ENCODE data around the gene SIL1. TPM values are rescaled to one million over a fixed set of nuclear protein-coding genes. Genes with fewer than 3 reads are reported as not detected.

SIL1 gene
- total and polyA plus RNA-seq, 2 of the 8 experiments (the other 6 are each of a cell fraction or from before 2014, with no cell fraction given): 8.3 to 12.8 TPM

GRCh38 chr5:138937392-138938387 is 260.5 kb downstream of the SIL1 start:
- H2BK120ac ChIP-seq (replicated peaks; ENCODE audit: low read depth, low read length): no peak overlapping the region
- POLR2A ChIA-PET (ENCODE audit: partially characterized antibody): no interaction called here
- H2BK15ac ChIP-seq (ENCODE audit: low read length): no peak overlapping the region
- H3K27me3 ChIP-seq (replicated peaks in 1 of 4; ENCODE audit: control insufficient read depth in 3 of 4, extremely low read depth in 1 of 4, insufficient read depth in 3 of 4, low read length in 3 of 4): no peaks in the 10 kb centered on the region
- H3K14ac ChIP-seq (ENCODE audit: insufficient read length): no peak overlapping the region
- H4K20me1 ChIP-seq (replicated peaks in 1 of 2; ENCODE audit: control insufficient read depth in 1 of 2, insufficient read depth in 2 of 2, low read length in 2 of 2): peaks cover 0 to 1% of the 10 kb centered on the region in 2 experiments
- no peak overlapping the region for H2BK12ac ChIP-seq (ENCODE audit: low read depth, low read length)
- no peak overlapping the region for H3K27ac ChIP-seq (ENCODE audit: low read depth, low read length)
- H3K9ac ChIP-seq (replicated peaks in 1 of 4; ENCODE audit: extremely low read depth in 1 of 4, low read depth in 3 of 4, low read length in 3 of 4): no peak overlapping the region; a peak in 1 of 7 replicates
- WGBS, 2 experiments (ENCODE audit: extremely low coverage in 1 of 2, insufficient coverage in 1 of 2, insufficient read length in 1 of 2, insufficient replicate concordance in 2 of 2, low coverage in 1 of 2, low lambda C conversion rate in 2 of 2, missing lambda C conversion rate in 1 of 2): 87% methylated on average over 24 of the region's 25 CpGs; no CpG with 5 or more reads in 1 of the 2 experiments
- no peak overlapping the region for H3K56ac ChIP-seq (replicated peaks; ENCODE audit: insufficient read length, low read depth, low read length)
- no peak for TF ChIP-seq MAX (IDR thresholded peaks at IDR 0.05)
- TF ChIP-seq, protein P1, sequence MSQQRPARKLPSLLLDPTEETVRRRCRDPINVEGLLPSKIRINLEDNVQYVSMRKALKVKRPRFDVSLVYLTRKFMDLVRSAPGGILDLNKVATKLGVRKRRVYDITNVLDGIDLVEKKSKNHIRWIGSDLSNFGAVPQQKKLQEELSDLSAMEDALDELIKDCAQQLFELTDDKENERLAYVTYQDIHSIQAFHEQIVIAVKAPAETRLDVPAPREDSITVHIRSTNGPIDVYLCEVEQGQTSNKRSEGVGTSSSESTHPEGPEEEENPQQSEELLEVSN (IDR thresholded peaks at IDR 0.05): no peak
- peak in 1 of 2 experiments; percentile 20; a peak in 1 of 3 replicates for TF ChIP-seq POLR2A (IDR thresholded peaks at IDR 0.05; ENCODE audit: control extremely low read depth in 1 of 2, low read depth in 2 of 2, low read length in 2 of 2)
- TF ChIP-seq, protein P2, sequence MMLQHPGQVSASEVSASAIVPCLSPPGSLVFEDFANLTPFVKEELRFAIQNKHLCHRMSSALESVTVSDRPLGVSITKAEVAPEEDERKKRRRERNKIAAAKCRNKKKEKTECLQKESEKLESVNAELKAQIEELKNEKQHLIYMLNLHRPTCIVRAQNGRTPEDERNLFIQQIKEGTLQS (IDR thresholded peaks at IDR 0.05; ENCODE audit: insufficient read depth, low read depth, low read length): no peak
- peak; percentile 72 for TF ChIP-seq POLR2AphosphoS5 (IDR thresholded peaks at IDR 0.05; ENCODE audit: low read depth, low read length)
- TF ChIP-seq GABPA (IDR thresholded peaks at IDR 0.05; ENCODE audit: borderline replicate concordance, insufficient read depth, low read length): no peak
- no peak for TF ChIP-seq MAFK (IDR thresholded peaks at IDR 0.05; ENCODE audit: low read depth, low read length)
- no peak for TF ChIP-seq KDM4A (IDR thresholded peaks at IDR 0.05; ENCODE audit: low read depth, low read length, severe bottlenecking)
- H3K23me2 ChIP-seq (ENCODE audit: low read depth, low read length): no peaks in the 10 kb centered on the region
- no peak overlapping the region for H3K4ac ChIP-seq (replicated peaks; ENCODE audit: insufficient read length, low read depth, low read length)
- H2BK20ac ChIP-seq (ENCODE audit: low read length): no peak overlapping the region
- H3K36me3 ChIP-seq (ENCODE audit: control insufficient read depth in 2 of 4, insufficient read depth in 4 of 4, low read length in 3 of 4): peaks cover 11 to 25% (median 14%) of the 10 kb centered on the region in 4 experiments
- no peak overlapping the region for H3K4me2 ChIP-seq (ENCODE audit: insufficient read depth in 1 of 2, low read depth in 2 of 2, low read length in 2 of 2)
- H3K79me2 ChIP-seq (ENCODE audit: control insufficient read depth in 1 of 2, insufficient read depth in 2 of 2, low read length in 2 of 2): no peaks in the 10 kb centered on the region
- H3K4me3 ChIP-seq (ENCODE audit: extremely low read depth in 1 of 4, insufficient read depth in 2 of 4, low read depth in 3 of 4, low read length in 4 of 4): no peak overlapping the region
- H3K4me1 ChIP-seq (replicated peaks in 1 of 4; ENCODE audit: control insufficient read depth in 3 of 4, insufficient read depth in 4 of 4, low read length in 3 of 4): peaks cover 0 to 15% (median 10%) of the 10 kb centered on the region in 4 experiments; a peak in 5 of 7 replicates
- H3K9me3 ChIP-seq (ENCODE audit: insufficient read depth in 2 of 2, low read depth in 1 of 2, low read length in 1 of 2): no peaks in the 10 kb centered on the region
- no peak for FAIRE-seq
- H4K5ac ChIP-seq (ENCODE audit: insufficient read length, low read depth, low read length): no peak overlapping the region
- H3K18ac ChIP-seq (ENCODE audit: extremely low read depth, low read length): 0 out of 2 replicates have a peak overlapping the region, but pooled peaks have one; percentile 34
- H3K79me1 ChIP-seq (ENCODE audit: low read depth, low read length): peaks cover 3% of the 10 kb centered on the region; the same call in 1 of the 2 replicates
- no peak overlapping the region for H2AFZ ChIP-seq (ENCODE audit: low read length)
- CTCF ChIA-PET (ENCODE audit: partially characterized antibody): interaction anchor here (0.6 to 1.4 kb wide), 3 partner anchors 128 to 488 kb away, joined by 3 read pairs; no protein-coding TSS in a partner anchor
- peak overlapping the region; percentile 28 for H4K8ac ChIP-seq (ENCODE audit: extremely low read depth, insufficient read depth, low read length)
- no peak for DNase-seq (ENCODE audit: low read depth in 1 of 2, low spot score in 2 of 2)
- 0 out of 2 replicates have a peak overlapping the region, but pooled peaks have one; percentile 12 for H2BK5ac ChIP-seq (ENCODE audit: low read depth, low read length)
- 0 out of 2 replicates have a peak overlapping the region, but pooled peaks have one; percentile 39 for H2AK5ac ChIP-seq (ENCODE audit: low read depth, low read length)
- H3K23ac ChIP-seq (ENCODE audit: insufficient read length): no peak overlapping the region
- H4K91ac ChIP-seq (replicated peaks; ENCODE audit: insufficient read length, low read length): peak overlapping the region; percentile 58
